Lower leg skin (tissue), 3 donors: Measurements from ENCODE around the gene CYP2A7.
"Not testable (repeated sequence)": the region's sequence is repeated elsewhere in the genome, so short reads cannot be mapped to it uniquely, and the experiment has no call there.

ENCODE experiments used
- CTCF ChIP-seq, 3 donors: fragments of 450-650 bp; IDR thresholded peaks; one replicate each; pipeline ENCODE4 v1.5.1; 2016; ENCODE audit warnings: antibody characterized with exemption in 3 of 3, mild to moderate bottlenecking in 3 of 3, moderate library complexity in 2 of 3
- POLR2A ChIP-seq, 2 donors: fragments of 450-650 bp; IDR thresholded peaks; one replicate each; pipeline ENCODE4 v1.6.1; 2016 to 2017; ENCODE audit warnings: antibody characterized with exemption in 2 of 2, mild to moderate bottlenecking in 1 of 2, moderate library complexity in 1 of 2

DNA sequence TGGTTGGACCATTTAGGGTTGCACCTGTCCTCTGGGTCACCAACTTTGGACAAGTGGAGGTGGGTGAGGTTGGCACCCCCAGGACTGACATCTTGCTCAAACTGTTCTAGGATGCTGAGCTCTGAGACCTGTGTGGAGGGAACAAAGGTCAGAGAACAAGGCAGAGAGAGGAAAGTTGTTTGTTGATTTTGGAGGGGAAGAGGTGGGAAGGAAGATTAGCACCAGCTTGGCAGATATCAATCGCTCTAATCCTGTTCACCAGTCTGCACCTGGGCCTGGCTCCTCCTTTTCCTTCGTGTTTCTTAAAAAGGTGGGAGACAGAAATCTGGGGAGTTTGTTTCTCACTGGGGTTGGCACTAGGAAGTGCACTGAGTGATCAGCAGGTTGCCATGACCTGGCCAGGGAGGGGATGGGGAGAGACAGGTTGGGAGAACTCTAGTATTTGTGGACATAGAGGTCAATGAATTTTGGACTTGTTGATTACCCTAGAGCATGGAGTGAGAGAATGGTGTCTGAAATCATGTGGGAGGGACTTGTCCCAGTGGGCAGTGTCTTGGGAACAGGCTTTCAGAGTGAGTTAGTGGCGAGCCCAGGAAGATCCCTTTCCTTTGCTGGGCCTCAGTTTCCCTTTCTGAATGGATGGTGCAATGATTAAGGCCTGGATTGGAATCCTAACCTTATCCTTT is 29.4 kb downstream of the CYP2A7 start:
- TF ChIP-seq CTCF, POLR2A (IDR thresholded peaks at IDR 0.05): not testable (repeated sequence)
